HG02884 (cell line): ENCODE results near the gene ORMDL2.
"Not testable (repeated sequence)": the region's sequence is repeated elsewhere in the genome, so short reads cannot be mapped to it uniquely, and the experiment has no call there.

ENCODE experiments used
- ATAC-seq: cut with Tn5 transposase; IDR thresholded peaks from one replicate; pipeline ENCODE4 v1.9.1; 2021; ENCODE audit warnings: mild to moderate bottlenecking, moderate library complexity; ENCODE audit not compliant: unreplicated experiment

Gene ORMDL2

DNA sequence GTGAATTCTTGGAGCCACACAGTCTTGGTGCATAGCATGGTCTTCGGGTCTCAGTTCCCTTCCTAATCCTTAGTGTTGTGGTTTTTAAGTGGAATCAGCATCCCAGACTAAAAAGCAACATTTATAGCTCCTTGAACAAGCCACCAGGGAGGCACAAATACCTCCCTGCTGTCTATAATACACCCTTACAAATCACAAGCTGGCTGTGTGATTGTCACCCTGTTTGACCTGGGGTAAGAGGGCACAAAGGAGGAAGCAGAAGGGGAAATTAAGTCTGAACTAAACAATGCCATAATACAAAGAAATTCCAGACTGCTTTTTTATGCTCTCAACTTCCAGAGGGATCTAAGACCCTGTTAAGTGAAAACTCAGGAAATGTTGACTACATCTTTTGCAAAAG lies 32.6 kb downstream of the ORMDL2 start:
- ATAC-seq: no peak

DNA sequence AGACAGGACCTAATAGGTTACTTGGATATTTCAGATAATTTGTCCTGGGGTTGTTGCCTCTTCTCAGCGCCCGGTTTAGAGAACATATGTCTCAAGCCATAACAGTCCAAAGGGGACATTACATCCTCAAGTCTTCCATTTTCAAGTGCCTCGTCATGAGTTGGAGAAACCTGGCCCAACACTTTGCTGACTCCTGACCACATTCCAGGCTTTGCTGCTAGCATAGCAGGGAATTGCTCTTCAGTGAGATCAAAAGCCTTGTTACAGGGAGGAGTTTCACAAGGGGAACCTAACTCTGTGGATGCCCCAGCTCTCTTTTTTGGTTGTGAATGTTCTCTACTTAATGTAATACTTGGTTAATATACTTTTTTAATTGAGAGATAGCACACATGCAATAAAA lies 33.1 kb downstream of the ORMDL2 start:
- no peak for ATAC-seq

DNA sequence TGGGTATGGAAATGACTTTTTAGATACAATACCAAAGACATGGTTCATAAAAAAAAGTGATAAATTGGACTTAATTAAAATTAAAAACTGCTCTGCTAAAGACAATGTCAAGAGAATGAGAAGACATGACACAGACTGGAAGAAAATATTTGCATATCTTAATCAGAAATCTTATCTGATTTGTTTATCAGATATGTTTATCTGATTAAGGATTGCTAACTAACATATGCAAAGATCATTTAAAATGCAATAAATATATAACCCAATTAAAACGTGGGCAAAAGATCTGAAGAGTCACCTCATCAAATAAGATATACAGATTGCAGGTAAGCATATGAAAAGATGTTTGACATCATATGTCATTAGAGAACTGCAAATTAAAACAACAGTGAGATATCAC lies 34.9 kb downstream of the ORMDL2 start:
- no peak for ATAC-seq

DNA sequence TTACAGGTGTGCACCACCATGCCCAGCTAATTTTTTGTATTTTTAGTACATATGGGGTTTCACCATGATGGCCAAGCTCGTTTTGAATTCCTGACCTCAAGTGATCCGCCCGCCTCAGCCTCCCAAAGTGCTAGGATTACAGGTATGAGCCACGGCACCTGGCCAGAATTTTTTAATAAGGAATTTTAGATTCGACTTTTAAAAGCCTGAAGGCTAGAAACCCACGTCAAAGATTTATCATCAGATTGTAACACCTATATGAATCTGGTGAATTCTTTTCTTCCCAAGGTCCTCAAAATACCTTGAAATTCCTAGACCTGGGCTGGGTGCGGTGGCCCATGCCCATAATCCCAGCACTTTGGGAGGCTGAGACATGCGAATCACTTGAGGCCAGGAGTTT lies 43.6 kb downstream of the ORMDL2 start:
- no peak for ATAC-seq

DNA sequence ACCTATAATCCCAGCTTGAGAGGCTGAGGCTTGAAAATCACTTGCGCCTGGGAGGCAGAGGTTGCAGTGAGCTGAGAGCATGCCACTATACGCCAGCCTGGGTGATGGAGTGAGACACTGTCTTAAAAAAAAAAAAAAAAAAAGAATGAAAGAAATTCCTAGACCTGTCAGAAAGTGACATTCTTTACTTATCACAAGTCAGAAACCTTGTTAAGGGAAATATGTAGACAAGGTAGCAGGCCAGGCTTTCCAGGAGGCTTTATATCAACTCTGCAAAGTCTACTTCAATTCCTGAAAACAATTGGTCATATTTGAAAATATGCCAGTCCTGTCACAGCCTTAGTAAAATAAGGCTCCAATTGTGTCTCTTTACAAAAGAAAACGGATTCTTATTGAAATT lies 44.0 kb downstream of the ORMDL2 start:
- ATAC-seq: no peak

DNA sequence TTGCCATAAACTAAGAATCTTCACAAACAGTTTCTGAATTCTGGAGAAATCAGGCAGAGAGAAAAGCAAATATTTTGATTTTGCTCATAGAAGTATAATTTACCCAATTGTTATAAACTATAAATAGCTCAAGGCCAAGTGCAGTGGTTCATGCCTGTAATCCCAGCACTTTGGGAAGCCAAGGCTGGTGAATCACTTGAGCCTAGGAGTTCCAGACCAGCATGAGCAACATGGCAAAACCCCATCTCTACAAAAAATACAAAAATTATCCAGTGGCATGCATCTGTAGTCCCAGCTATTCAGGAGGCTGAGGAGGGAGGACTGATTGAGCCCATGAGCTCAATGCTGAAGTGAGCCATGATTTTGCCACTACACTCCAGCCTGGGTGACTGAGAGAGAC lies 44.4 kb downstream of the ORMDL2 start:
- ATAC-seq: no peak

DNA sequence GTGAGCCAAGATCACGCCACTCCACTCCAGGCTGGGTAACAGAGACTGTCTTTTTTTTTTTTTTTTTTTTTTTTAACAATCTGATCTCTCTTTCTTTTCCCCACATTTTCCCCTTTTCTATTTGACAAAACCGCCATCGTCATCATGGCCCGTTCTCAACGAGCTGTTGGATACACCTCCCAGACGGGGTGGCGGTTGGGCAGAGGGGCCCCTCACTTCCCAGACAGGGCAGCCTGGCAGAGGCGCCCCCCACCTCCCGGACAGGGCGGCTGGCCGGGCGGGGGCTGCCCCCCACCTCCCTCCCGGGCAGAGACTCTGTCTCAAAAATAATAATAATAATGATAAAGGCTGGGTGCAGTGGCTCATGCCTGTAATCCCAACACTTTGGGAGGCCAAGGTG lies 45.1 kb downstream of the ORMDL2 start:
- not testable (repeated sequence) for ATAC-seq

DNA sequence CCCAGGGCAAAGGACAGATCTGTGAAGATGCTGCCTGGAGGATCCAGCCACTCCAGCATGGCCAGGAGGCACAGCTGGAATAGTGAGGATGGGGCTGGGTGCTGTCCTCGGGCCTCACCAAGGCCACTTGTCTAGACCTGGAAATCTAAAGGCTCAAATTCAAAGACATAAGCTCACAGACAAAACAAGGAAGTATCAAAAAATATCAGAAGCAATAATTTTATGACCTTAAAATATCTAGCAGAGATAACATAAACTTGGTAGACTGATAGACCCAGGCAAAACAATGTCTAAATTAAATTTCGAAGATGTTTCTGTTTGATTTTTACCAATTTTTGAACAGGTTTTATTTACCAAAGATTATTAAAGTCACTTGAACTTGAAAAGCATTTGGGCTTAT lies 47.5 kb downstream of the ORMDL2 start:
- no peak for ATAC-seq

DNA sequence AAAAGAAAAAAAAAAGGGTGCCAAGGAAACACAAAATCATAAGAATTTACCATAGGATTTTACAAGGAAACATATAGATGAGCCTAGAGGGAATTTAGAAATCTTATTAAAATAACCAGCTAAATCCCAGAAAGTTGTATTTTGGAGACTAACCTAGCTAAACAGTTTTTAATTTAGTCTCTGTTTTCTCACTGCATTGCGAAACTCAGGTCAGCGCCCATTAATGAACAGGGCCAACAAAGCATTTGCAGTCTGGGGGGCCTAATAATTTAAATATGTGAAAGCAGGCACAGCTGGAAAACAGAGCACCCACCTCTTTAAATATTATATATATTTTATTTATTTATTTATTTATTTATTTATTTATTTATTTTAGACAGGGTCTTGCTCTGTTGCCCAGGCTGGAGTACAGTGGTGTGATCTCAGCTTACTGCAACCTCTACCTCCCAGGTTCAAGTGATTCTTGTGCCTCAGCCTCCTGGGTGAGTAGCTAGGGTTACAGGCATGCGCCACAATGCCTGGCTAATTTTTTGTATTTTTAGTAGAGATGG lies 48.7 kb downstream of the ORMDL2 start:
- ATAC-seq: not testable (repeated sequence)
